Measurements from ENCODE around the gene APOL5.

- no peak for TF ChIP-seq CTCF (IDR thresholded peaks at IDR 0.05; ENCODE audit: low read length)
- no peak for TF ChIP-seq EZH2 (IDR thresholded peaks at IDR 0.05; ENCODE audit: borderline replicate concordance, low read length)
These were observed 31.4 kb upstream of the APOL5 start for GRCh38 chr22:35686298-35686697.
